CD14-positive monocyte (primary cell): ENCODE results near the gene CRHR2. TPM values are rescaled to one million over a fixed set of nuclear protein-coding genes. Genes with fewer than 3 reads are reported as not detected.

Experiments
- DNase-seq, 3 donors: peaks; one replicate each; pipeline ENCODE4 v3.0.0-alpha.2; 2011 to 2022
- H2AFZ ChIP-seq: 2 replicates; pipeline ENCODE4 v1.6.0; 2012; ENCODE audit warnings: mild to moderate bottlenecking, low read depth, low read length, inconsistent platforms; ENCODE audit not compliant: insufficient read depth, poor library complexity, severe bottlenecking
- H3K27ac ChIP-seq, 2 donors: 1 replicate in 1 of 2; 2 replicates in 1 of 2; pipeline ENCODE4 v1.5.1; 2012 to 2013; ENCODE audit warnings: low read length in 2 of 2, control low read depth in 1 of 2, inconsistent platforms in 1 of 2, low read depth in 1 of 2, mild to moderate bottlenecking in 1 of 2
- H3K27me3 ChIP-seq, 2 donors: one replicate each; pipeline versions ENCODE4 v1.6.0 to v1.6.1; 2011 to 2013; ENCODE audit warnings: low read length in 2 of 2; ENCODE audit not compliant: control insufficient read depth in 2 of 2, insufficient read depth in 2 of 2
- H3K36me3 ChIP-seq, 2 donors: replicated peaks in 1 of 2; 1 replicate in 1 of 2; 2 replicates in 1 of 2; pipeline versions ENCODE4 v1.5.1 to v1.6.1; 2012 to 2013; ENCODE audit warnings: low read length in 2 of 2, control low read depth in 1 of 2, inconsistent platforms in 1 of 2, mild to moderate bottlenecking in 1 of 2; ENCODE audit not compliant: insufficient read depth in 2 of 2, control insufficient read depth in 1 of 2
- H3K4me1 ChIP-seq, 2 donors: 1 replicate in 1 of 2; 2 replicates in 1 of 2; pipeline versions ENCODE4 v1.5.1 to v1.6.1; 2012 to 2013; ENCODE audit warnings: low read length in 2 of 2, control low read depth in 1 of 2, inconsistent platforms in 1 of 2, mild to moderate bottlenecking in 1 of 2, moderate library complexity in 1 of 2; ENCODE audit not compliant: insufficient read depth in 2 of 2, control insufficient read depth in 1 of 2
- H3K4me2 ChIP-seq: replicated peaks from 2 replicates; pipeline ENCODE3; 2012; ENCODE audit warnings: low read length, moderate library complexity, mild to moderate bottlenecking; ENCODE audit not compliant: poor library complexity, severe bottlenecking; ENCODE audit errors: extremely low read depth
- H3K4me3 ChIP-seq, 3 experiments: fragments of 200-600 bp in 1 of 3; sonication (generic) in 1 of 3; replicated peaks in 1 of 3; 1 replicate in 2 of 3; 2 replicates in 1 of 3; pipeline ENCODE4 v1.5.1; 2011 to 2013; ENCODE audit warnings: low read length in 3 of 3, mild to moderate bottlenecking in 3 of 3, control low read depth in 2 of 3, low read depth in 2 of 3, inconsistent platforms in 1 of 3, moderate library complexity in 1 of 3
- H3K79me2 ChIP-seq: 2 replicates; pipeline ENCODE4 v1.6.0; 2012; ENCODE audit warnings: mild to moderate bottlenecking, control low read depth, inconsistent platforms, low read length, moderate library complexity; ENCODE audit not compliant: insufficient read depth
- H3K9ac ChIP-seq: 2 replicates; pipeline ENCODE4 v1.6.0; 2017; ENCODE audit warnings: low read length, mild to moderate bottlenecking; ENCODE audit not compliant: insufficient read depth, poor library complexity, severe bottlenecking
- H3K9me3 ChIP-seq, 2 donors: replicated peaks in 1 of 2; 1 replicate in 1 of 2; 2 replicates in 1 of 2; pipeline versions ENCODE4 v1.5.1 to v1.6.1; 2012 to 2013; ENCODE audit warnings: low read length in 2 of 2, control low read depth in 1 of 2; ENCODE audit not compliant: control insufficient read depth in 1 of 2, insufficient read depth in 1 of 2
- H4K20me1 ChIP-seq: 2 replicates; pipeline ENCODE4 v1.6.0; 2012; ENCODE audit warnings: mild to moderate bottlenecking, low read length, control low read depth, moderate library complexity; ENCODE audit not compliant: insufficient read depth
- H3K27ac Mint-ChIP-seq, 7 donors: one replicate each; pipeline ENCODE4 v1.8.0; 2020; ENCODE audit warnings: mild to moderate bottlenecking in 7 of 7, mixed read lengths in 7 of 7, moderate library complexity in 6 of 7, inconsistent platforms in 2 of 7
- H3K27me3 Mint-ChIP-seq, 3 donors: one replicate each; pipeline ENCODE4 v1.8.0; 2021 to 2022; ENCODE audit warnings: low read depth in 3 of 3, mild to moderate bottlenecking in 3 of 3, mixed read lengths in 3 of 3, moderate library complexity in 3 of 3, inconsistent platforms in 1 of 3
- H3K36me3 Mint-ChIP-seq, 2 donors: one replicate each; pipeline ENCODE4 v1.8.0; 2020; ENCODE audit warnings: mixed read lengths in 2 of 2, inconsistent platforms in 1 of 2, mild to moderate bottlenecking in 1 of 2
- H3K4me1 Mint-ChIP-seq: one replicate; pipeline ENCODE4 v1.8.0; 2020; ENCODE audit warnings: mild to moderate bottlenecking, mixed read lengths
- H3K4me3 Mint-ChIP-seq, 2 donors: one replicate each; pipeline ENCODE4 v1.8.0; 2020; ENCODE audit warnings: mild to moderate bottlenecking in 2 of 2, mixed read lengths in 2 of 2, moderate library complexity in 1 of 2
- H3K9me3 Mint-ChIP-seq, 7 donors: one replicate each; pipeline ENCODE4 v1.8.0; 2020 to 2022; ENCODE audit warnings: mixed read lengths in 7 of 7, mild to moderate bottlenecking in 6 of 7, moderate library complexity in 6 of 7, inconsistent platforms in 2 of 7
- WGBS: methylation state at CpG from one replicate; pipeline ENCODE4 v1.1.5; 2013; ENCODE audit warnings: missing lambda C conversion rate; ENCODE audit not compliant: insufficient coverage; 5-methylcytosine and 5-hydroxymethylcytosine counted together
- intact Hi-C, 2 donors: fragments of 100-400 bp; cut with micrococcal nuclease; formaldehyde crosslinking; loops; one replicate each; pipeline versions ENCODE4 v1.15.0 to v1.15.1; 2023
- polyA plus RNA-seq, 3 donors: library from polyadenylated mRNA; depleted of rRNA in 1 of 3; unstranded in 2 of 3; stranded (reverse) in 1 of 3; fragments of 300-500 nt in 2 of 3; fragments of >200 nt in 1 of 3; fragmentation: Illumina TruSeq in 2 of 3; gene quantifications; 1 replicate in 2 of 3; 2 replicates in 1 of 3; pipeline ENCODE4 v1.2.3, GENCODE V29; 2012 to 2021
- TF ChIP-seq, protein P1 (sequence below): fragments of 200-600 bp; IDR thresholded peaks from one replicate; pipeline ENCODE4 v1.8.0; 2022; ENCODE audit warnings: antibody characterized with exemption, mild to moderate bottlenecking

Gene CRHR2
- polyA plus RNA-seq, 3 donors, result not detected

DNA sequence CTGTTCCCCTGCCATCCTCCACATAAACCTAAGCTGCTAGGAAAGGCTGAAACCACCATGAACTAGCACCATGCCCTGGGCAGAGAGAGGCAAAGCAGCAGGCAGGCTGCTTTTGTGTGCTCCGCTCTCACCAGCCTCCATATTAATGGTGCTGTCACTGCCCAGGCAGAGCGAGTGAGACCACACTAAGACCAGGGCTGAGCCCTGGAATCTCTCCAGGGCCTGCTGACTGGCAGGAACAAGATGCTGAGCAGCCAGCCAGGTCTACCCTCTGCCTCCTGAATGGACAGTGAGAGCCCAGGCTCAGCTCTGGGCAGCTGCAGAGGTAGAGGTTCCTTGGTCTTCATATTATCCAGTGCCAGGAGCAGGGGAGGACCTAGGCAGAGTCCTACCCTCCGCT, 1.6 kb upstream of the CRHR2 start:
- Mint-ChIP-seq H3K4me1 (peaks cover 12% of the 10 kb centered on the region), H3K9me3 (peaks cover 0 to 10% (median 1%) of the 10 kb centered on the region in 7 donors), H3K36me3 (peaks cover 3% of the 10 kb centered on the region in 2 donors), H3K27me3 (peaks cover 49 to 60% (median 58%) of the 10 kb centered on the region in 3 donors), H3K27ac (no peak overlapping the region), H3K4me3 (peak overlapping the region in 1 of 2 donors; percentile 39)
- peaks cover 34 to 63% of the 10 kb centered on the region in 2 donors for H3K27me3 ChIP-seq
- intact Hi-C loops, result no loop called here
- peaks cover 0 to 17% of the 10 kb centered on the region in 2 donors for H3K9me3 ChIP-seq
- DNase-seq, result no peak
- H3K4me3 ChIP-seq, result no peak overlapping the region
- H3K4me1 ChIP-seq, result peaks cover 10 to 15% of the 10 kb centered on the region in 2 donors
- H3K79me2 ChIP-seq, result no peaks in the 10 kb centered on the region
- no peaks in the 10 kb centered on the region for H3K36me3 ChIP-seq
- no peaks in the 10 kb centered on the region for H4K20me1 ChIP-seq
- no peak overlapping the region for H3K27ac ChIP-seq
- WGBS, result 93% methylated on average over 3 of the region's 3 CpGs
- no peak overlapping the region for H2AFZ ChIP-seq
- H3K9ac ChIP-seq, result no peak overlapping the region
- H3K4me2 ChIP-seq, result no peak overlapping the region
- TF ChIP-seq, protein P1, sequence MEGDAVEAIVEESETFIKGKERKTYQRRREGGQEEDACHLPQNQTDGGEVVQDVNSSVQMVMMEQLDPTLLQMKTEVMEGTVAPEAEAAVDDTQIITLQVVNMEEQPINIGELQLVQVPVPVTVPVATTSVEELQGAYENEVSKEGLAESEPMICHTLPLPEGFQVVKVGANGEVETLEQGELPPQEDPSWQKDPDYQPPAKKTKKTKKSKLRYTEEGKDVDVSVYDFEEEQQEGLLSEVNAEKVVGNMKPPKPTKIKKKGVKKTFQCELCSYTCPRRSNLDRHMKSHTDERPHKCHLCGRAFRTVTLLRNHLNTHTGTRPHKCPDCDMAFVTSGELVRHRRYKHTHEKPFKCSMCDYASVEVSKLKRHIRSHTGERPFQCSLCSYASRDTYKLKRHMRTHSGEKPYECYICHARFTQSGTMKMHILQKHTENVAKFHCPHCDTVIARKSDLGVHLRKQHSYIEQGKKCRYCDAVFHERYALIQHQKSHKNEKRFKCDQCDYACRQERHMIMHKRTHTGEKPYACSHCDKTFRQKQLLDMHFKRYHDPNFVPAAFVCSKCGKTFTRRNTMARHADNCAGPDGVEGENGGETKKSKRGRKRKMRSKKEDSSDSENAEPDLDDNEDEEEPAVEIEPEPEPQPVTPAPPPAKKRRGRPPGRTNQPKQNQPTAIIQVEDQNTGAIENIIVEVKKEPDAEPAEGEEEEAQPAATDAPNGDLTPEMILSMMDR, result no peak

DNA sequence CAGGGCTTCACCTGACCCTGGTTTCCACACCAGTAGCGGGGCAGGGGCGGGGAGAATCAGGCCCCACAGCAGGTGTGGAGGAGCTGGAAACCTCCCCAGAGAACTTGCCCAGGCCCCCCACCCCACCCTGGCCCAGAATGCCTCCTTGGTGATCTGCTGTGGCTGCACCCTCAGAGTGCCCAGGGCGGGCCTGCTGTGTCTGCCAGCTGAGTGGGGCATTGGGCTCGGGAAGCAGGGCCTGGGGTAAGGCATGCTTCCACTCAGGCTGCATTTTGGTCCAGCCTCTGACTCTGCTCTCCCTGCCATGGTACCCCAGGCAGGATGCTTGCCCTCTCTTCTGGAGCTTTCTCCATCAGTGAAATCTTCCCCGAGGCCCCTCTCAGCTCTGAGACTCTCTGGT, 1.1 kb upstream of the CRHR2 start:
- no peak for DNase-seq
- Histone ChIP-seq H3K4me1 (peaks cover 10 to 15% of the 10 kb centered on the region in 2 donors), H3K9me3 (peaks cover 0 to 17% of the 10 kb centered on the region in 2 donors), H3K27ac (no peak overlapping the region), H3K9ac (no peak overlapping the region), H3K4me2 (no peak overlapping the region), H4K20me1 (no peaks in the 10 kb centered on the region), H2AFZ (no peak overlapping the region), H3K79me2 (no peaks in the 10 kb centered on the region), H3K36me3 (no peaks in the 10 kb centered on the region), H3K27me3 (peaks cover 34 to 67% of the 10 kb centered on the region in 2 donors), H3K4me3 (no peak overlapping the region)
- TF ChIP-seq, protein P1, result no peak
- no peak overlapping the region for H3K27ac Mint-ChIP-seq
- H3K4me1 Mint-ChIP-seq, result peaks cover 12% of the 10 kb centered on the region
- peaks cover 51 to 65% (median 63%) of the 10 kb centered on the region in 3 donors for H3K27me3 Mint-ChIP-seq
- intact Hi-C loops, result no loop called here
- peaks cover 3% of the 10 kb centered on the region in 2 donors for H3K36me3 Mint-ChIP-seq
- peak overlapping the region in 1 of 2 donors; percentile 39 for H3K4me3 Mint-ChIP-seq
- 84% methylated on average over 3 of the region's 5 CpGs for WGBS
- peaks cover 0 to 10% (median 1%) of the 10 kb centered on the region in 7 donors for H3K9me3 Mint-ChIP-seq
